Stimulated activated effector memory CD8-positive, alpha-beta T cell treated with anti-CD3 and anti-CD28 coated beads, Interleukin-12 subunit alpha, Interleukin-12 subunit beta, amount 100 ng/mL, for 72 hours (primary cell): ENCODE data around the gene MBD2.

ENCODE experiments used
- ATAC-seq: fragments of 150-1000 bp; cut with Tn5 transposase; 2 replicates; pipeline ENCODE4 v1.10.0; 2021
- DNase-seq, 2 donors: peaks; one replicate each; pipeline ENCODE4 v3.0.0; 2021 to 2022; ENCODE audit warnings: low spot score in 2 of 2
- H3K27ac Mint-ChIP-seq: one replicate; pipeline ENCODE4 v1.8.0; 2022; ENCODE audit warnings: mild to moderate bottlenecking, mixed read lengths
- H3K36me3 Mint-ChIP-seq: one replicate; pipeline ENCODE4 v1.8.0; 2022; ENCODE audit warnings: mild to moderate bottlenecking, mixed read lengths
- H3K4me1 Mint-ChIP-seq: one replicate; pipeline ENCODE4 v1.8.0; 2022; ENCODE audit warnings: mixed read lengths
- H3K4me3 Mint-ChIP-seq: one replicate; pipeline ENCODE4 v1.8.0; 2022; ENCODE audit warnings: mild to moderate bottlenecking, mixed read lengths
- H3K9me3 Mint-ChIP-seq: one replicate; pipeline ENCODE4 v1.8.0; 2022; ENCODE audit warnings: mixed read lengths

MBD2 gene

GRCh38 chr18:54191352-54191751 is 33.1 kb downstream of the MBD2 start:
- Mint-ChIP-seq H3K4me3 (no peak overlapping the region), H3K9me3 (no peaks in the 10 kb centered on the region), H3K4me1 (peaks cover 6% of the 10 kb centered on the region), H3K36me3 (peaks cover 73% of the 10 kb centered on the region), H3K27ac (no peak overlapping the region)
- DNase-seq, result no peak
- ATAC-seq, result no peak

- Mint-ChIP-seq H3K4me3 (no peak overlapping the region), H3K27ac (no peak overlapping the region), H3K36me3 (peaks cover 49% of the 10 kb centered on the region), H3K4me1 (no peaks in the 10 kb centered on the region), H3K9me3 (no peaks in the 10 kb centered on the region)
- DNase-seq (no peak), ATAC-seq (no peak)
Observed at GRCh38 chr18:54187372-54187771, 37.1 kb downstream of the MBD2 start.

DNA sequence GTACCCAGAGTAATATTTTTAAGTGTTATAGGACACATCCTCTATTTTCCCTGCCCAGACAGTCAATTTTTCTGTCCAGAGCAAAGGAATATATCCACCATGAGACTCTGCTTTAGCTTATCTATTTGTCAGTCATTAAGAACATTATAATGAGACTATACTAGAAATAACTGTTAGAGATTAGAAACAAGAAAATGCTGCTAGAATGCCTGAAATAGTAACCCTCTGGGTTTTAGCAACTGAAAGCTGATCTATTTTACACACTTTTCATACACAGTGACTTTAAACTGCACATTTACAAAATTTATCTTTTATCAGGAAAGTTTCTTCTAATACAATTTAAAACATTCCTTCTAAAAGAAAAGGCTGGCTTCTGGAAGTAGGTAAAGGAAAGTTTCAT is 39.6 kb downstream of the MBD2 start:
- ATAC-seq (no peak), DNase-seq (no peak)
- peaks cover 38% of the 10 kb centered on the region for H3K36me3 Mint-ChIP-seq
- no peaks in the 10 kb centered on the region for H3K9me3 Mint-ChIP-seq
- H3K27ac Mint-ChIP-seq, result no peak overlapping the region
- H3K4me1 Mint-ChIP-seq, result no peaks in the 10 kb centered on the region
- no peak overlapping the region for H3K4me3 Mint-ChIP-seq

GRCh38 chr18:54183390-54183789 is 41.1 kb downstream of the MBD2 start:
- Mint-ChIP-seq H3K4me3 (no peak overlapping the region), H3K27ac (no peak overlapping the region), H3K4me1 (no peaks in the 10 kb centered on the region), H3K9me3 (no peaks in the 10 kb centered on the region), H3K36me3 (peaks cover 23% of the 10 kb centered on the region)
- peak; percentile 40 for ATAC-seq
- DNase-seq, result no peak

DNA sequence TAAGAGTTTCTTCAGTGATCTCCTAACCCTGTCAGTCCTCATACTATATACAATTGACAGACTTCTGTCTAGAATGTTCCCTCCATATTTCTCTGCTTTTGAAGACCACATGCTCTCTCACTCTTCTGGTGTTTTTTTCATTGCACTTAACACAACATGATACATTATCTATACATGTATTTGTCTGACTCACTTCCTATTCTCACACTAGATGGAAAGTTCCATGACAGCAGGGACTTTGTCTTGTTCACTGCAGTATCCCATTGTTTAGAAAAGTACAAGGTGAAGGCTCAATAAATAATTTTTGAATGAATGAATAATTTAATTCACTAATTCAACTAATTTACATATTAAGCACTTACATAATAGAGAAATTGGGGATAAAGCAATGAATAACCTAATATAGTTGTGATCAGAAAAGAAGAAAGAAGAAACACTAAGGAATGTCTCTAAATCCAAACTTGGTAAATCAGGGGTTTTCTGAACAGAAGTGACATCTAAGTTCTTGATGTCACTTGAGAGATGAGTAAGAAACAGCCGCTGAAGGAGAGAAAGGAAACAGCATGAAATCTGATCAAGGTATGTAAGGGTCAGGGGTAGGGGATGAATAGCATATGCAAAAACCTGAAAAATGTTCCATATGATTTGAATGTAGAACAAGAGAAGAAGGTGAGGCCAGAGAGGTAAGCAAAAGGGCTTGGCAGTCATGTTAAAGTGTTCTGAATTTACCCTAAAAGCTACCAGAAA is 42.4 kb downstream of the MBD2 start:
- Mint-ChIP-seq H3K4me1 (no peaks in the 10 kb centered on the region), H3K4me3 (no peak overlapping the region), H3K27ac (no peak overlapping the region), H3K9me3 (no peaks in the 10 kb centered on the region), H3K36me3 (peaks cover 22% of the 10 kb centered on the region)
- DNase-seq (no peak), ATAC-seq (peak; percentile 93)

DNA sequence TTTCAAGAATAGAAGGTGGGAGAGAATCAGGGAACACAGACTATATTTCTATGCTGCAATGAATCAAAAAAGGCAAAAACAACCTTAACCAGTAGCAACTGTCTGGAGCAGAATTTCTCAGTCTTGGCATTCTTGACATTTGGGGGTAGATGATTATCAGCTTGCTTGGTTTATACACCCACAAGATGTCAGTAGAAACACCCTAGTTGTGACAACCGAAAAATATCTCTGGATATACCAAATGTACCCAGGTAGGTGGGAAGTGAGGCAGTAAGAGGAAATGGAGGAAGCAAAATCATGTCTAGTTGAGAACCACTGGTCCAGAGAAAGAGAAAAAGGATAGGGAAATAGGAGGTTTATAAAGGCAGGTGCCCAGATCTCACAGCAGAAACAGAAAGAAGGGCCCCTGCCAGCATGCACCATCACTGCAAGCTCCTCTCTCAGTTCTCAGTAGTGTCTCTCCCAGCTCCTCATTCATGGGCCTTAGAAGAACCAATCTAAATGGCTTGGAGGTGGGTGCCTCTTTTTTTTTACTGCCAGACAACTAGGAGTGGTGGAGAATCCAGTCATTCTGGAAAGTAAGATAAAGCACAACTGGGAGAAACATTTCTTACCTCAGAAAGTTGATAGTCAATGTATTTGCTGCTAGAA is 50.4 kb downstream of the MBD2 start:
- Mint-ChIP-seq H3K27ac (peak overlapping the region; percentile 71), H3K4me3 (peak overlapping the region; percentile 19), H3K4me1 (peaks cover 55% of the 10 kb centered on the region), H3K36me3 (peaks cover 63% of the 10 kb centered on the region), H3K9me3 (no peaks in the 10 kb centered on the region)
- peak; percentile 84 for ATAC-seq
- no peak for DNase-seq

- H3K4me1 Mint-ChIP-seq, result peaks cover 55% of the 10 kb centered on the region
- H3K27ac Mint-ChIP-seq, result peak overlapping the region; percentile 71
- no peak for DNase-seq
- peaks cover 67% of the 10 kb centered on the region for H3K36me3 Mint-ChIP-seq
- H3K4me3 Mint-ChIP-seq, result no peak overlapping the region
- no peak for ATAC-seq
- no peaks in the 10 kb centered on the region for H3K9me3 Mint-ChIP-seq
Observed at GRCh38 chr18:54173250-54173649, 51.2 kb downstream of the MBD2 start.

GRCh38 chr18:54169431-54170403 is 54.8 kb downstream of the MBD2 start:
- H3K4me3 Mint-ChIP-seq, result no peak overlapping the region
- peaks cover 73% of the 10 kb centered on the region for H3K36me3 Mint-ChIP-seq
- H3K27ac Mint-ChIP-seq, result peak overlapping the region; percentile 18
- ATAC-seq, result no peak
- no peaks in the 10 kb centered on the region for H3K9me3 Mint-ChIP-seq
- DNase-seq, result no peak
- peaks cover 37% of the 10 kb centered on the region for H3K4me1 Mint-ChIP-seq

DNA sequence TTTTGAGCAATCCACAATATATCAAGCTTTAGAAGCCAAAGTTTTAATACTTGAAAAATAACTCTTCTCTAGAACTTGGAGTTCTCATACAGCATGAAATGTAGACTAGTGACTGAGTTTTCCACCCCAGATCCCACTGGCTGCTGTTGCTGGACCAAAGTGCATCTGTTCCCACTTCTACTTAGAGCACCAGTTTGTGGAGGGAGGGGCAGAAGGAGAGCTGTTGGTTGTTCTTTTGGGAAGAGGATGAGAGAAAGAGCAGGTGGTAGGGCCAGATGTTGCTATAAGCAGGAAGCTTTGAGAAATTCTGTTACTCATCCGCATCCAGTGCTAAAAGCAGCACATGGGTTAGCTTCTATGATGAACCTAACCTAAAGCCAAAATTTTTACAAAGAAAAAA is 59.0 kb downstream of the MBD2 start:
- ATAC-seq (no peak), DNase-seq (no peak)
- peak overlapping the region; percentile 20 for H3K27ac Mint-ChIP-seq
- no peaks in the 10 kb centered on the region for H3K9me3 Mint-ChIP-seq
- H3K4me1 Mint-ChIP-seq, result peaks cover 25% of the 10 kb centered on the region
- peaks cover 92% of the 10 kb centered on the region for H3K36me3 Mint-ChIP-seq
- H3K4me3 Mint-ChIP-seq, result no peak overlapping the region

DNA sequence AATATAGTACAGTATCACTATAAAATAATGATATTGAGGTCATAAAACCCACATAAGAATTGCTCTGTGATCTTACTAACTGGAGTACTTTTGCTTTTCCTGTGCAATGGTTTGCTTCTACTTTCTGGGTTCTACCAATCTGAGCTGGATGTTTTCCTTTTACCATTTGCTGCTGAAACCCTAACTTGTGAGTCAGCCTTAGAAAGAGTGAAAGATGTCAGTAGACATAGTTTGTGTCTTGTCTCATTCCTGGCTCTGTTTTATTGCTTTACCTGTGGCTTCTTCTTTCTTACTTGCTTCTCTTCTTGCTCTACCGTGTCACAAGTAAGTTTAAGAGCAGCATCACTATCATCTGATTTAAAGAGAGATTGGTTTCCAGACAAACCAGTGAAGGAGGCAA is 61.0 kb downstream of the MBD2 start:
- Mint-ChIP-seq H3K27ac (no peak overlapping the region), H3K36me3 (peaks cover 94% of the 10 kb centered on the region), H3K4me1 (peaks cover 28% of the 10 kb centered on the region), H3K4me3 (no peak overlapping the region), H3K9me3 (no peaks in the 10 kb centered on the region)
- peak; percentile 94 for ATAC-seq
- DNase-seq, result no peak

GRCh38 chr18:54162431-54162830 is 62.0 kb downstream of the MBD2 start:
- ATAC-seq (no peak), DNase-seq (no peak)
- Mint-ChIP-seq H3K4me3 (no peak overlapping the region), H3K4me1 (peaks cover 28% of the 10 kb centered on the region), H3K36me3 (peaks cover 98% of the 10 kb centered on the region), H3K27ac (no peak overlapping the region), H3K9me3 (no peaks in the 10 kb centered on the region)

DNA sequence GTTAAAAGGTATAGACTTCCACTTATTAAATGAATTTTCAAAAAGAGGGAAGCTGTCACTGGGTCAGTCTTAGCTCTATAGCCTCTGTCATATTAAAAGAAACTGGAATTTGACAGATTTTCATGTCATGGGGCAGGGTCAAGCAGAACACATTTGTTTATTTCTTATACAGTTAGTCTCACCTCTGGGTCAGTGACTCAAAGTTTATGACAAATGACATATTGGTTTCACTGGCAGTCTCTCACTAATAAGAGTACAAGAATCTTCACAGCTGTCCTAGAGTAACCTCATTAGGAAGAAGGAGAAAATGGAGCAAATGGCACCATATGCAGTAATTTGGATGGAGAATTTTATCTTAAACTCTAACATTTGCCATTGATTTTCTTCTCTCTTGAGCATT is 63.2 kb downstream of the MBD2 start:
- Mint-ChIP-seq H3K36me3 (peaks cover 98% of the 10 kb centered on the region), H3K4me1 (peaks cover 28% of the 10 kb centered on the region), H3K27ac (peak overlapping the region; percentile 30), H3K4me3 (no peak overlapping the region), H3K9me3 (no peaks in the 10 kb centered on the region)
- DNase-seq, result no peak
- ATAC-seq, result peak; percentile 57

DNA sequence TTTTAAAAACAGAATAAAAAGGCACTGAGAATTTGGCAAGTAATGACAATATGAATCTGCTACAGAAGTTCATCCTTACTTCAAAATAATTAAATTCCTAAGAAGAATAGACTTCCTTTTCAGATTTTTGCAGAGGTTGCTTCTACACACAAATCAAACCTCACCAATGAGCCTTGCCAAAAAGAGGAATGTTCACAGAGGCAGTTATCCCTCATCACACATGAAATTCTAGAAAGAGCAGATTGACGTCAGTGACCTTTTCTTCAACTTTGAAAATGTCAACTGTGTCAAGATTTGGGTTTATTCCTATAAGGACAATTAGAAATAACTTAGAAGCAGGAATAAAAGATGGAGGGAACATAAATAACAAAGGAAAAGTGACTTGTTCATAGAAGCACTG is 64.6 kb downstream of the MBD2 start:
- H3K4me1 Mint-ChIP-seq, result peaks cover 28% of the 10 kb centered on the region
- DNase-seq (no peak), ATAC-seq (no peak)
- H3K9me3 Mint-ChIP-seq, result no peaks in the 10 kb centered on the region
- no peak overlapping the region for H3K27ac Mint-ChIP-seq
- peaks cover 98% of the 10 kb centered on the region for H3K36me3 Mint-ChIP-seq
- H3K4me3 Mint-ChIP-seq, result no peak overlapping the region

- ATAC-seq (no peak), DNase-seq (no peak)
- no peaks in the 10 kb centered on the region for H3K9me3 Mint-ChIP-seq
- H3K27ac Mint-ChIP-seq, result peak overlapping the region; percentile 4
- peaks cover 25% of the 10 kb centered on the region for H3K4me1 Mint-ChIP-seq
- peaks cover 100% of the 10 kb centered on the region for H3K36me3 Mint-ChIP-seq
- H3K4me3 Mint-ChIP-seq, result no peak overlapping the region
Observed at GRCh38 chr18:54157646-54158385, 66.7 kb downstream of the MBD2 start.

DNA sequence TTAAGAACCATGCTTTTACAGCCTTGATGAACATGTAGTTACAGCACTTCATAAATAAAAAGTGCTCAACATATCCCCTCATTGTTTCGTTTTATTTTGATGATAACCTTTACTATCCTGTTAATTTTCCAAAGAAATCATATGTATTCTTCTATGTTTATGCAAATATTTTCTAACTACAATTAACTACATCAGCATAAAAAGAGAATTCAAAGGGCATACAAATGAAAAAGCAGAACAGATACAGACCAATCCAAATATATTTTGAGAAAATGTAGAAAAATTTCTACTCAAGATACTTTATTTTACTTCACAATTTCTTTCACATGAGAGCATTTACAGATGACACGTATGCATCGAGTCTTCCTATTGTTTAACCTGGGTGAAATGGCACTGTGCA is 69.1 kb downstream of the MBD2 start:
- DNase-seq (no peak), ATAC-seq (no peak)
- Mint-ChIP-seq H3K9me3 (no peaks in the 10 kb centered on the region), H3K27ac (no peak overlapping the region), H3K36me3 (peaks cover 88% of the 10 kb centered on the region), H3K4me1 (peaks cover 25% of the 10 kb centered on the region), H3K4me3 (no peak overlapping the region)
